Stimulated activated CD8-positive, alpha-beta memory T cell treated with anti-CD3 and anti-CD28 coated beads, Interleukin-2, amount 100 ng/mL, for 1 hour (primary cell): ENCODE data around the gene NINL.
"Not testable (repeated sequence)": the region's sequence is repeated elsewhere in the genome, so short reads cannot be mapped to it uniquely, and the experiment has no call there.

Experiments used
- DNase-seq, 2 donors: peaks; one replicate each; pipeline ENCODE4 v3.0.0-alpha.2; 2020; ENCODE audit warnings: low read depth in 2 of 2

NINL gene

GRCh38 chr20:25592135-25592852, 7.0 kb upstream of the NINL start:
- no peak for DNase-seq

GRCh38 chr20:25590778-25591177, 5.4 kb upstream of the NINL start:
- DNase-seq, result not testable (repeated sequence)

GRCh38 chr20:25588491-25588890, 3.2 kb upstream of the NINL start:
- DNase-seq, result no peak

- no peak for DNase-seq
Observed at GRCh38 chr20:25587536-25587935, 2.2 kb upstream of the NINL start.

GRCh38 chr20:25586877-25587276, 1.5 kb upstream of the NINL start:
- no peak for DNase-seq

- not testable (repeated sequence) for DNase-seq
Observed at GRCh38 chr20:25583607-25584006, 1.7 kb downstream of the NINL start.

GRCh38 chr20:25580711-25581110, 4.6 kb downstream of the NINL start:
- DNase-seq, result no peak

GRCh38 chr20:25579081-25579770, 6.1 kb downstream of the NINL start:
- DNase-seq, result no peak

GRCh38 chr20:25576783-25577530, 8.4 kb downstream of the NINL start:
- DNase-seq, result no peak

- no peak for DNase-seq
Observed at GRCh38 chr20:25574411-25574810, 10.9 kb downstream of the NINL start.

- no peak for DNase-seq
Observed at GRCh38 chr20:25573288-25574251, 11.8 kb downstream of the NINL start.

- DNase-seq, result no peak
Observed at GRCh38 chr20:25571817-25572216, 13.5 kb downstream of the NINL start.

- no peak for DNase-seq
Observed at GRCh38 chr20:25571240-25571639, 14.1 kb downstream of the NINL start.

GRCh38 chr20:25570148-25570530, 15.2 kb downstream of the NINL start:
- no peak for DNase-seq

GRCh38 chr20:25567286-25567685, 18.0 kb downstream of the NINL start:
- no peak for DNase-seq

GRCh38 chr20:25566821-25567220, 18.5 kb downstream of the NINL start:
- no peak for DNase-seq

- no peak for DNase-seq
Observed at GRCh38 chr20:25565578-25566157, 19.7 kb downstream of the NINL start.

- DNase-seq, result no peak
Observed at GRCh38 chr20:25563876-25564275, 21.5 kb downstream of the NINL start.

GRCh38 chr20:25563362-25563761, 22.0 kb downstream of the NINL start:
- DNase-seq, result no peak

GRCh38 chr20:25561771-25562170, 23.6 kb downstream of the NINL start:
- DNase-seq, result not testable (repeated sequence)

- DNase-seq, result no peak
Observed at GRCh38 chr20:25553819-25554296, 31.5 kb downstream of the NINL start.
